GM20431 (cell line): ENCODE data around the gene NPFF.
"Not testable (repeated sequence)": the region's sequence is repeated elsewhere in the genome, so short reads cannot be mapped to it uniquely, and the experiment has no call there.

Experiments
- in situ Hi-C: fragments of 300-500 bp; cut with MseI, MboI; formaldehyde crosslinking; loops from one replicate; pipeline ENCODE4 v1.15.0; 2020; ENCODE audit warnings: low sequenced_read_pairs; ENCODE audit not compliant: unreplicated experiment

NPFF gene

GRCh38 chr12:53498235-53498630 is 9.1 kb downstream of the NPFF start:
- in situ Hi-C loops: no loop called here

- in situ Hi-C loops: no loop called here
These were observed 9.8 kb downstream of the NPFF start for GRCh38 chr12:53497461-53497860.

GRCh38 chr12:53496752-53497032 is 10.6 kb downstream of the NPFF start:
- in situ Hi-C loops: no loop called here

GRCh38 chr12:53495903-53496751 is 11.2 kb downstream of the NPFF start:
- in situ Hi-C loops: no loop called here

- in situ Hi-C loops: no loop called here
These were observed 13.5 kb downstream of the NPFF start for GRCh38 chr12:53493610-53494391.

GRCh38 chr12:53492830-53493609 is 14.3 kb downstream of the NPFF start:
- in situ Hi-C loops: no loop called here

GRCh38 chr12:53492188-53492587 is 15.1 kb downstream of the NPFF start:
- in situ Hi-C loops: no loop called here

- in situ Hi-C loops: no loop called here
These were observed 17.9 kb downstream of the NPFF start for GRCh38 chr12:53489242-53489864.

GRCh38 chr12:53486736-53487487 is 20.4 kb downstream of the NPFF start:
- in situ Hi-C loops: no loop called here

- in situ Hi-C loops: no loop called here
These were observed 21.1 kb downstream of the NPFF start for GRCh38 chr12:53485955-53486735.

GRCh38 chr12:53484686-53485575 is 22.4 kb downstream of the NPFF start:
- in situ Hi-C loops: no loop called here

GRCh38 chr12:53483979-53484377 is 23.3 kb downstream of the NPFF start:
- in situ Hi-C loops: no loop called here

GRCh38 chr12:53483225-53483978 is 23.9 kb downstream of the NPFF start:
- in situ Hi-C loops: no loop called here

GRCh38 chr12:53482626-53483168 is 24.6 kb downstream of the NPFF start:
- in situ Hi-C loops: no loop called here

GRCh38 chr12:53481939-53482586 is 25.2 kb downstream of the NPFF start:
- in situ Hi-C loops: no loop called here

GRCh38 chr12:53481458-53481857 is 25.8 kb downstream of the NPFF start:
- in situ Hi-C loops: not testable (repeated sequence)
